HepG2 (cell line): ENCODE data around the gene MACROD2. TPM values are rescaled to one million over a fixed set of nuclear protein-coding genes. Genes with fewer than 3 reads are reported as not detected.

ENCODE experiments used
- ATAC-seq: fragments of 200-7000 bp; cut with Tn5 transposase; 3 replicates; pipeline ENCODE4 v1.9.1; 2020; ENCODE audit warnings: mild to moderate bottlenecking, moderate library complexity
- BruUV-seq: library from RNA; stranded (reverse); fragments of 400-500 nt; replicated peaks from 2 replicates; lab custom pipeline; 2021; lab: Mats Ljungman, UMichigan
- CTCF ChIA-PET: fragments of 300-600 bp; formaldehyde crosslinking; extraction: SDS; loops from one replicate; lab custom pipeline; 2021; ENCODE audit warnings: low total read pairs, inconsistent platforms, low intra/inter-chr PET ratio; lab: Yijun Ruan, JAX
- POLR2A ChIA-PET: fragments of 350-600 bp; sonication (Branson Sonifier 250); formaldehyde crosslinking; loops from one replicate; lab custom pipeline; 2020; ENCODE audit warnings: antibody characterized with exemption, inconsistent platforms; lab: Yijun Ruan, JAX
- DNase-seq: peaks from one replicate; pipeline ENCODE4 v3.0.0-alpha.2; 2015; ENCODE audit warnings: low spot score
- FAIRE-seq: peaks from 3 replicates; lab custom pipeline; 2011; peaks lifted over from hg19 to GRCh38; lab: Jason Lieb, UNC
- H2AFZ ChIP-seq: one replicate; pipeline ENCODE4 v1.6.1; 2011; ENCODE audit warnings: low read length, inconsistent platforms
- H3K27ac ChIP-seq: fragments of 300-600 bp; 3 replicates; pipeline ENCODE4 v1.8.0; 2011; ENCODE audit warnings: mixed run types, mild to moderate bottlenecking, mixed read lengths, low read length, inconsistent platforms; ENCODE audit not compliant: insufficient read depth; ENCODE audit errors: extremely low read length
- H3K27me3 ChIP-seq, 2 experiments: fragments of 200-600 bp in 1 of 2; 2 replicates in 1 of 2; 3 replicates in 1 of 2; pipeline versions ENCODE4 v1.6.0 to v1.8.0; 2011; ENCODE audit warnings: low read length in 2 of 2, mild to moderate bottlenecking in 2 of 2, moderate library complexity in 2 of 2, inconsistent platforms in 1 of 2; ENCODE audit not compliant: insufficient read depth in 2 of 2, control insufficient read depth in 1 of 2
- H3K36me3 ChIP-seq, 2 experiments: fragments of 200-600 bp in 1 of 2; replicated peaks in 1 of 2; 2 replicates in 1 of 2; 3 replicates in 1 of 2; pipeline versions ENCODE4 v1.5.1 to v1.8.0; 2011; ENCODE audit warnings: low read length in 2 of 2, inconsistent platforms in 1 of 2; ENCODE audit not compliant: insufficient read depth in 2 of 2, control insufficient read depth in 1 of 2
- H3K4me1 ChIP-seq: 2 replicates; pipeline ENCODE4 v1.5.1; 2012; ENCODE audit warnings: low read length, inconsistent platforms; ENCODE audit not compliant: insufficient read depth
- H3K4me2 ChIP-seq: 2 replicates; pipeline ENCODE4 v1.6.0; 2011; ENCODE audit warnings: low read depth, low read length, inconsistent platforms
- H3K4me3 ChIP-seq, 3 experiments: fragments of 200-600 bp in 1 of 3; sonication (generic), shearing (Covaris generic) in 1 of 3; replicated peaks in 1 of 3; 2 replicates each; pipeline ENCODE4 v1.5.1; 2011 to 2016; ENCODE audit warnings: low read length in 3 of 3, inconsistent platforms in 2 of 3, low read depth in 2 of 3, mild to moderate bottlenecking in 2 of 3, control low read depth in 1 of 3, mixed read lengths in 1 of 3; ENCODE audit not compliant: insufficient read depth in 1 of 3
- H3K79me2 ChIP-seq: one replicate; pipeline ENCODE4 v1.6.1; 2011; ENCODE audit warnings: low read length, inconsistent platforms; ENCODE audit not compliant: insufficient read depth
- H3K9ac ChIP-seq: 2 replicates; pipeline ENCODE4 v1.6.0; 2011; ENCODE audit warnings: mild to moderate bottlenecking, low read depth, low read length, inconsistent platforms; ENCODE audit not compliant: insufficient read depth
- H3K9me3 ChIP-seq: 2 replicates; pipeline ENCODE4 v1.5.1; 2012; ENCODE audit warnings: mild to moderate bottlenecking, low read length
- H4K20me1 ChIP-seq: 2 replicates; pipeline ENCODE4 v1.6.0; 2011; ENCODE audit warnings: inconsistent platforms, mild to moderate bottlenecking, low read length, moderate library complexity; ENCODE audit not compliant: insufficient read depth
- AHR ChIP-seq: IDR thresholded peaks from 2 replicates; pipeline ENCODE4 v1.6.1; 2018; ENCODE audit warnings: missing genetic modification reagents, missing compliant biosample characterization
- ELF3 ChIP-seq: IDR thresholded peaks from 2 replicates; pipeline ENCODE4 v1.6.1; 2016; ENCODE audit warnings: missing genetic modification reagents, missing compliant biosample characterization
- HDAC1 ChIP-seq: sonication (generic); formaldehyde crosslinking; IDR thresholded peaks from 2 replicates; pipeline ENCODE4 v1.5.1; 2020; ENCODE audit warnings: mild to moderate bottlenecking, missing genetic modification reagents
- KDM3A ChIP-seq: IDR thresholded peaks from 2 replicates; pipeline ENCODE4 v1.6.1; 2018; ENCODE audit warnings: low read depth, missing compliant biosample characterization
- STAG1 ChIP-seq: sonication (generic); formaldehyde crosslinking; IDR thresholded peaks from 2 replicates; pipeline ENCODE4 v1.4.0; 2020; ENCODE audit warnings: missing genetic modification reagents
- TBL1XR1 ChIP-seq: fragments of 150-350 bp; IDR thresholded peaks from 2 replicates; pipeline ENCODE4 v1.6.1; 2014; ENCODE audit warnings: borderline replicate concordance, low read length; ENCODE audit not compliant: partially characterized antibody
- WGBS: methylation state at CpG from one replicate; pipeline ENCODE4 v1.1.6; 2017; ENCODE audit warnings: low lambda C conversion rate; 5-methylcytosine and 5-hydroxymethylcytosine counted together
- in situ Hi-C: cut with HindIII; loops from 2 replicates; pipeline ENCODE4 v1.10.0; 2017; ENCODE audit warnings: low pct_unique_long_range_greater_than_20kb; ENCODE audit not compliant: extremely low pct_ligation_motif_present
- intact Hi-C: fragments of 100-400 bp; cut with micrococcal nuclease; formaldehyde crosslinking; loops from one replicate; pipeline ENCODE4 v1.10.0; 2022; ENCODE audit not compliant: unreplicated experiment
- polyA plus RNA-seq, 8 experiments: library from polyadenylated mRNA; depleted of rRNA in 3 of 8; stranded (reverse) in 7 of 8; unstranded in 1 of 8; fragments of >200 nt; fragmentation: Illumina TruSeq in 4 of 8; extraction: Trizol in 4 of 8; gene quantifications; 2 replicates each; pipeline versions ENCODE4 v1.2.1 to v1.2.3, GENCODE V29; 2011 to 2016; ENCODE audit warnings: low read depth in 4 of 8, missing spikeins in 1 of 8, mixed read lengths in 1 of 8; ENCODE audit not compliant: insufficient read depth in 1 of 8
- total RNA-seq, 5 experiments: library from RNA; depleted of rRNA; stranded (reverse); fragments of >200 nt; fragmentation: Illumina TruSeq; extraction: Trizol; gene quantifications; 2 replicates each; pipeline ENCODE4 v1.2.3, GENCODE V29; 2016; ENCODE audit warnings: low read depth in 1 of 5
- TF ChIP-seq, protein P1 (sequence below): IDR thresholded peaks from 2 replicates; pipeline ENCODE4 v1.6.1; 2012; ENCODE audit warnings: low read length, improper control_type of control experiment
- TF ChIP-seq, protein P2 (sequence below): sonication (generic); formaldehyde crosslinking; IDR thresholded peaks from 2 replicates; pipeline ENCODE4 v1.4.0; 2020; ENCODE audit warnings: missing genetic modification reagents
- TF ChIP-seq, protein P3 (sequence below): sonication (generic); formaldehyde crosslinking; IDR thresholded peaks from 2 replicates; pipeline ENCODE4 v1.4.0; 2020; ENCODE audit warnings: missing genetic modification reagents, mild to moderate bottlenecking, borderline replicate concordance
- TF ChIP-seq, protein P4 (sequence below): sonication (generic); formaldehyde crosslinking; IDR thresholded peaks from 2 replicates; pipeline ENCODE4 v1.4.0; 2020; ENCODE audit warnings: missing genetic modification reagents, mild to moderate bottlenecking, borderline replicate concordance
- TF ChIP-seq, protein P5 (sequence below): sonication (generic); formaldehyde crosslinking; IDR thresholded peaks from 2 replicates; pipeline ENCODE4 v1.5.0; 2020; ENCODE audit warnings: missing genetic modification reagents

Gene MACROD2
- total and polyA plus RNA-seq, 2 of the 13 experiments (the other 11 are each of a cell fraction or from before 2014, with no cell fraction given), result 0.13 to 0.51 TPM

DNA sequence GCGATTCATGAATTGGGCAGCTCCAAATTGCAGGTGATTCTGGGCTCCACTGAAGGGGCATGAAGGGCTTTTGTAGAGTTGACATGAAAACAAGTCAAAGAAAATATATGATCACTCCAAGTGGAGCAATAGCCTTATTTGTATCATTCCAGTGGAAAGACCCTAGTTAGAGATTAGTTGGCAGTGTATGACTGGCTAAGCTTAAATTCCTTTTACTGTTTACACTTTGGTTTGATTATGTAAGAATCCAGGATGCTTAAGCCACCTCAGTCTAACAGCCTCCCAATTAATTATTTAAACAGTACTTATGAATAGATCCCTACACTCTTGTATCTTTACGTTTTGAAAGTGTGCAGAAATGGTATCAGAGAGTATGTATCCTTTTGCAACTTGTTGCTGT, 1865.5 kb downstream of the MACROD2 start:
- BruUV-seq, result no TSS peak
- ATAC-seq, result no peak
- ChIA-PET POLR2A (no interaction called here), CTCF (no interaction called here)
- in situ Hi-C loops, result no loop called here
- Histone ChIP-seq H3K27ac (no peak overlapping the region), H3K9me3 (peaks cover 86% of the 10 kb centered on the region), H3K4me3 (no peak overlapping the region), H3K9ac (no peak overlapping the region), H3K36me3 (no peaks in the 10 kb centered on the region), H3K79me2 (no peaks in the 10 kb centered on the region), H3K4me2 (no peak overlapping the region), H2AFZ (no peak overlapping the region), H3K27me3 (no peaks in the 10 kb centered on the region), H3K4me1 (no peaks in the 10 kb centered on the region), H4K20me1 (no peaks in the 10 kb centered on the region)
- no peak for DNase-seq
- WGBS, result 22% methylated on average over 2 of the region's 2 CpGs
- intact Hi-C loops, result no loop called here
- no peak for FAIRE-seq
- TF ChIP-seq, protein P1, sequence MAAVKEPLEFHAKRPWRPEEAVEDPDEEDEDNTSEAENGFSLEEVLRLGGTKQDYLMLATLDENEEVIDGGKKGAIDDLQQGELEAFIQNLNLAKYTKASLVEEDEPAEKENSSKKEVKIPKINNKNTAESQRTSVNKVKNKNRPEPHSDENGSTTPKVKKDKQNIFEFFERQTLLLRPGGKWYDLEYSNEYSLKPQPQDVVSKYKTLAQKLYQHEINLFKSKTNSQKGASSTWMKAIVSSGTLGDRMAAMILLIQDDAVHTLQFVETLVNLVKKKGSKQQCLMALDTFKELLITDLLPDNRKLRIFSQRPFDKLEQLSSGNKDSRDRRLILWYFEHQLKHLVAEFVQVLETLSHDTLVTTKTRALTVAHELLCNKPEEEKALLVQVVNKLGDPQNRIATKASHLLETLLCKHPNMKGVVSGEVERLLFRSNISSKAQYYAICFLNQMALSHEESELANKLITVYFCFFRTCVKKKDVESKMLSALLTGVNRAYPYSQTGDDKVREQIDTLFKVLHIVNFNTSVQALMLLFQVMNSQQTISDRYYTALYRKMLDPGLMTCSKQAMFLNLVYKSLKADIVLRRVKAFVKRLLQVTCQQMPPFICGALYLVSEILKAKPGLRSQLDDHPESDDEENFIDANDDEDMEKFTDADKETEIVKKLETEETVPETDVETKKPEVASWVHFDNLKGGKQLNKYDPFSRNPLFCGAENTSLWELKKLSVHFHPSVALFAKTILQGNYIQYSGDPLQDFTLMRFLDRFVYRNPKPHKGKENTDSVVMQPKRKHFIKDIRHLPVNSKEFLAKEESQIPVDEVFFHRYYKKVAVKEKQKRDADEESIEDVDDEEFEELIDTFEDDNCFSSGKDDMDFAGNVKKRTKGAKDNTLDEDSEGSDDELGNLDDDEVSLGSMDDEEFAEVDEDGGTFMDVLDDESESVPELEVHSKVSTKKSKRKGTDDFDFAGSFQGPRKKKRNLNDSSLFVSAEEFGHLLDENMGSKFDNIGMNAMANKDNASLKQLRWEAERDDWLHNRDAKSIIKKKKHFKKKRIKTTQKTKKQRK, result no peak
- TF ChIP-seq HDAC1 (CRISPR knock-in tag), result no peak
- TF ChIP-seq STAG1, result no peak
- TF ChIP-seq, protein P2, sequence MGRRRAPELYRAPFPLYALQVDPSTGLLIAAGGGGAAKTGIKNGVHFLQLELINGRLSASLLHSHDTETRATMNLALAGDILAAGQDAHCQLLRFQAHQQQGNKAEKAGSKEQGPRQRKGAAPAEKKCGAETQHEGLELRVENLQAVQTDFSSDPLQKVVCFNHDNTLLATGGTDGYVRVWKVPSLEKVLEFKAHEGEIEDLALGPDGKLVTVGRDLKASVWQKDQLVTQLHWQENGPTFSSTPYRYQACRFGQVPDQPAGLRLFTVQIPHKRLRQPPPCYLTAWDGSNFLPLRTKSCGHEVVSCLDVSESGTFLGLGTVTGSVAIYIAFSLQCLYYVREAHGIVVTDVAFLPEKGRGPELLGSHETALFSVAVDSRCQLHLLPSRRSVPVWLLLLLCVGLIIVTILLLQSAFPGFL (CRISPR knock-in tag), result no peak
- no peak for TF ChIP-seq TBL1XR1
- TF ChIP-seq ELF3 (CRISPR knock-in tag), result no peak
- no peak for TF ChIP-seq AHR (CRISPR knock-in tag)
- TF ChIP-seq, protein P3, sequence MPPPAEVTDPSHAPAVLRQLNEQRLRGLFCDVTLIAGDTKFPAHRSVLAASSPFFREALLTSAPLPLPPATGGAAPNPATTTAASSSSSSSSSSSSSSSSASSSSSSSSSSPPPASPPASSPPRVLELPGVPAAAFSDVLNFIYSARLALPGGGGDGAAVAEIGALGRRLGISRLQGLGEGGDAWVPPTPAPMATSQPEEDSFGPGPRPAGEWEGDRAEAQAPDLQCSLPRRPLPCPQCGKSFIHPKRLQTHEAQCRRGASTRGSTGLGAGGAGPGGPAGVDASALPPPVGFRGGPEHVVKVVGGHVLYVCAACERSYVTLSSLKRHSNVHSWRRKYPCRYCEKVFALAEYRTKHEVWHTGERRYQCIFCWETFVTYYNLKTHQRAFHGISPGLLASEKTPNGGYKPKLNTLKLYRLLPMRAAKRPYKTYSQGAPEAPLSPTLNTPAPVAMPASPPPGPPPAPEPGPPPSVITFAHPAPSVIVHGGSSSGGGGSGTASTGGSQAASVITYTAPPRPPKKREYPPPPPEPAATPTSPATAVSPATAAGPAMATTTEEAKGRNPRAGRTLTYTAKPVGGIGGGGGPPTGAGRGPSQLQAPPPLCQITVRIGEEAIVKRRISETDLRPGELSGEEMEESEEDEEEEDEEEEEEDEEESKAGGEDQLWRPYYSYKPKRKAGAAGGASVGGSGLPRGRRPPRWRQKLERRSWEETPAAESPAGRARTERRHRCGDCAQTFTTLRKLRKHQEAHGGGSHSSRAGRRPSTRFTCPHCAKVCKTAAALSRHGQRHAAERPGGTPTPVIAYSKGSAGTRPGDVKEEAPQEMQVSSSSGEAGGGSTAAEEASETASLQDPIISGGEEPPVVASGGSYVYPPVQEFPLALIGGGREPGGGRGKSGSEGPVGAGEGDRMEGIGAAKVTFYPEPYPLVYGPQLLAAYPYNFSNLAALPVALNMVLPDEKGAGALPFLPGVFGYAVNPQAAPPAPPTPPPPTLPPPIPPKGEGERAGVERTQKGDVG (CRISPR knock-in tag), result no peak
- TF ChIP-seq, protein P4, sequence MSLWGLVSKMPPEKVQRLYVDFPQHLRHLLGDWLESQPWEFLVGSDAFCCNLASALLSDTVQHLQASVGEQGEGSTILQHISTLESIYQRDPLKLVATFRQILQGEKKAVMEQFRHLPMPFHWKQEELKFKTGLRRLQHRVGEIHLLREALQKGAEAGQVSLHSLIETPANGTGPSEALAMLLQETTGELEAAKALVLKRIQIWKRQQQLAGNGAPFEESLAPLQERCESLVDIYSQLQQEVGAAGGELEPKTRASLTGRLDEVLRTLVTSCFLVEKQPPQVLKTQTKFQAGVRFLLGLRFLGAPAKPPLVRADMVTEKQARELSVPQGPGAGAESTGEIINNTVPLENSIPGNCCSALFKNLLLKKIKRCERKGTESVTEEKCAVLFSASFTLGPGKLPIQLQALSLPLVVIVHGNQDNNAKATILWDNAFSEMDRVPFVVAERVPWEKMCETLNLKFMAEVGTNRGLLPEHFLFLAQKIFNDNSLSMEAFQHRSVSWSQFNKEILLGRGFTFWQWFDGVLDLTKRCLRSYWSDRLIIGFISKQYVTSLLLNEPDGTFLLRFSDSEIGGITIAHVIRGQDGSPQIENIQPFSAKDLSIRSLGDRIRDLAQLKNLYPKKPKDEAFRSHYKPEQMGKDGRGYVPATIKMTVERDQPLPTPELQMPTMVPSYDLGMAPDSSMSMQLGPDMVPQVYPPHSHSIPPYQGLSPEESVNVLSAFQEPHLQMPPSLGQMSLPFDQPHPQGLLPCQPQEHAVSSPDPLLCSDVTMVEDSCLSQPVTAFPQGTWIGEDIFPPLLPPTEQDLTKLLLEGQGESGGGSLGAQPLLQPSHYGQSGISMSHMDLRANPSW (CRISPR knock-in tag), result no peak
- TF ChIP-seq, protein P5, sequence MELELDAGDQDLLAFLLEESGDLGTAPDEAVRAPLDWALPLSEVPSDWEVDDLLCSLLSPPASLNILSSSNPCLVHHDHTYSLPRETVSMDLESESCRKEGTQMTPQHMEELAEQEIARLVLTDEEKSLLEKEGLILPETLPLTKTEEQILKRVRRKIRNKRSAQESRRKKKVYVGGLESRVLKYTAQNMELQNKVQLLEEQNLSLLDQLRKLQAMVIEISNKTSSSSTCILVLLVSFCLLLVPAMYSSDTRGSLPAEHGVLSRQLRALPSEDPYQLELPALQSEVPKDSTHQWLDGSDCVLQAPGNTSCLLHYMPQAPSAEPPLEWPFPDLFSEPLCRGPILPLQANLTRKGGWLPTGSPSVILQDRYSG (CRISPR knock-in tag), result no peak
- TF ChIP-seq KDM3A (CRISPR knock-in tag), result no peak
